Activated CD8-positive, alpha-beta memory T cell treated with anti-CD3 and anti-CD28 coated beads, Interleukin-2, amount 50 U/mL, for 24 hours (primary cell): ENCODE measurements around the gene PWP2.
"Not testable (repeated sequence)": the region's sequence is repeated elsewhere in the genome, so short reads cannot be mapped to it uniquely, and the experiment has no call there.

ENCODE experiments used
- DNase-seq: peaks from one replicate; pipeline ENCODE4 v3.0.0-alpha.2; 2020; ENCODE audit errors: extremely low read depth

The PWP2 gene

DNA sequence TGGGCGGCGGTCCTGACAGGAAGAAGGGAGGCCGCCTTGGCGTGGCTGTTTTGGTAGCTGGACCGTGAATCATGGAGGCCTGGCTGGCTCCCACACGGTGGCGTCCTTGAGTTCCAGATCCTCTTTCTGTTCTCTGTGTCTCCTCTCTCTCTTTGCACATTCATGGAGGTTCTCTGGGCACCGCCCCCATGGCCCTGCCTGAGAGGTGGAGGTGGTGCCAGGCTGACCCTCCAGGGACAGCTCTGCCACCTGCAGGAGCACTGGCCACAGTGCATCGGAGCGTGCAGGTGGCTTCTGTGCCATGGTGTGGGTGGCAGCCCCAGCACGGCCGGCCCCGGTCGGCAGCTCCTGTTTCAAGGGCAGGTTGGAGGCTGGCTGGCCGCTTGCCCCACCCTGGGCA lies 30.8 kb downstream of the PWP2 start:
- not testable (repeated sequence) for DNase-seq

DNA sequence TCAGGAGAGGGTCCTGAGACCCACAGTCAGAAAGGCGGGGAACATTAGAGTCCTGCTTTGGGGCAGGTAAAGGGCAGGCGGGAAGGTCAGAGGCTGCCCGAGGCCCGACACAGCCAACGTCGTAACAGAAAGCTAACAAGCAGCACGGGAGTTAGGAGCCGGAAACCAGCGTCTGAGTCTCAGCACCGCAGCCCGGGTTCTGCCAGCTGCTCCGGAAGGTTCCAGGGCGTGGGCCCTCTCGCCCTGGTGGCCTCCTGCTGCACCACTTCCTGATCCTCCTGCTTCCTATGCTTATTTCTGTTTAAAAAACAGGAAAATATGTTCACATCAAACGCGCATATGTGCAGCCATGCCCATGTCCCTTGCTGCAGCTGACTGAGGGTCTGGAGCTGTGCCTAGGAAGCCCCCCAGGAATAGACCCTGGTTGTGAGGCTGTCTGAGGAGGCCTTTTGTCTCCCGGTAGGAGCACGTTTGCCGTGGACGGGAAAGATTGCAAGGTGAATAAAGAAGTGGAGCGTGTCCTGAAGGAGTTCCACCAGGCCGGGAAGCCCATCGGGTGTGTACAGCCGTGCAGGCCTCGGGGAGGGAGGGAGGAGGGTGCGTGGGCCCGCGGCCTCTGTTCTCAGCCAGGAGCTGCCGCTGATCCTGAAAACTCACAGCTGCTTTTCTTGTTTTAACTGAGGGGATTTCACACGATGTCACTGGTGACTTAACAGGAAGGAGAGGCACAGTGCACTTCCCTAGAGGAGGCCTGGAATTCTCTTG lies 32.8 kb downstream of the PWP2 start:
- not testable (repeated sequence) for DNase-seq

DNA sequence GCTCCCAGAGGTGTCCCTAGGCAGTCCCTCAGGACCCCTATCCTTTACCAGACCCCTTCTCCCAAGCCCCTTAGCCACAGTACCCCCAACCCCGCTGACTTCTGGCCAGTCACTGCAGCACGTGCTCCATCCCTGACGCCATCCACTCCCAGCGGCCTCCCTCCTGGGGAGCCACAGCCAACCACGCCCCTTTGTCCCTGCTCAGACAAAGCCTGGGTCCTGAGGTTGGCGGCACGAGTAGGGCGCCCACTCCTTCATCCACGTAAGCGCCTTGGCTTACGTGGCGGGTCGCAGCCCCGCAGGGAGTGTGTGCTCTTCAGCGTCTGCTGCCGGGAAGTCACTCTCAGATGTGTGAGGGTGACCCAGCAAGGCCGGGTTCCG lies 33.3 kb downstream of the PWP2 start:
- not testable (repeated sequence) for DNase-seq

DNA sequence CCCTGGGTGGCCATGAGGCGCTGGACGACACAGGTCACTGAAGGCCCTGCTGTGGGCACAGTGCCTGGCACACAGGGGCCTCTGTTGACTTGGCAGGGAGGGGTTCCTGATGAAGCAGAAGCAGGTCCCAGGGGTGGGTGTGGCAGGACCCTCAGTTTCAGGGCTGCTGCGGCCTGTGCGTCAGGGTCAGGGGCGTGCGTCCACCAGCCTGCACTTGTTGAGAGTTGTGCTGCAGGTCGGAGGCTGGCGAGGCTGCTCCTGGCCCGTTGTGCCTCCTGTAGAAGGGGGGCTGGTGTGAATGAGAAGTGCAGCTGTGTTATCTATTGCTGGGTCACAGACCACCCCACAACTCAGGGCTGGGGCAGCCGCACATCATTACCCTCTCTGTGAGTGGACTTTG lies 35.3 kb downstream of the PWP2 start:
- DNase-seq: not testable (repeated sequence)

DNA sequence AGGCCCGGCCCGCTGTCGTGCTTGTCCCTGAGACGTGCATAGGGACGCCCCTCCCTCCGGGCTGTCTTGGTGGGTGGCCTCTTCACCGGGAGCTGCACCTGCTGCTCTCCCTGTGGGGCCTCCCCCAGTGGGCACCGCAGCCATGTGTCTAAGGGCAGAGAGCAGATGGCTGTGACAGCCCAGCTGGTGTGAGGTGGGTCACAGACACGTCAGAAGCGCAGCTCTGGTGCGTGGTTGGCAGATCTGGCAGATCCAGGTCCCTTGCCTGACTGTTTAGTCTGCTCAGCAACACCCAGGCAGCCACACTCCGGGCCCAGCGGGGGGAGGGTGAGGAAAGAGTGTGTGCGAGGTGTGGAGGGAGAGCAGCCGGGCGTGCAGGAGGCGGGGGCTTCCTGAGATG lies 36.2 kb downstream of the PWP2 start:
- DNase-seq: not testable (repeated sequence)

DNA sequence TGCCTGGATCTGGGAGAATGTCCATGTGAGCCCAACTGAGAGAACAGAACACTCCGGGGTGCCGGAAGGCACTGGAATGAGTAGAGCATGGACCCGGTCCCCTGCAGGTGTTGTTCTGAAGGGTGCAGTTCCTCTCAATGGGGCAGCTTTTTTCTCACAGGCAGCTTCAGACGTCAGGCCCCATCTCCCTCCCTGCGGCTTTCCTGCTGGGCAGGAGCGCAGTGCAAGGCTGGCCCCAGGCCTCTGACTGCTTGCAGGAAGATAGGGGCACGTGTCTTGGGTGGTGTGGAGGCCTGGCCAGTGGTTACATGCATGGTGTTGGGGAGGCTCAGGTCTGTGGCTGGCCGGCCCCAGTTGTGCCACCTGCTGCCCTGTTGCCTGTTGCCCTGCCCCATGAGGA lies 36.8 kb downstream of the PWP2 start:
- DNase-seq: not testable (repeated sequence)

DNA sequence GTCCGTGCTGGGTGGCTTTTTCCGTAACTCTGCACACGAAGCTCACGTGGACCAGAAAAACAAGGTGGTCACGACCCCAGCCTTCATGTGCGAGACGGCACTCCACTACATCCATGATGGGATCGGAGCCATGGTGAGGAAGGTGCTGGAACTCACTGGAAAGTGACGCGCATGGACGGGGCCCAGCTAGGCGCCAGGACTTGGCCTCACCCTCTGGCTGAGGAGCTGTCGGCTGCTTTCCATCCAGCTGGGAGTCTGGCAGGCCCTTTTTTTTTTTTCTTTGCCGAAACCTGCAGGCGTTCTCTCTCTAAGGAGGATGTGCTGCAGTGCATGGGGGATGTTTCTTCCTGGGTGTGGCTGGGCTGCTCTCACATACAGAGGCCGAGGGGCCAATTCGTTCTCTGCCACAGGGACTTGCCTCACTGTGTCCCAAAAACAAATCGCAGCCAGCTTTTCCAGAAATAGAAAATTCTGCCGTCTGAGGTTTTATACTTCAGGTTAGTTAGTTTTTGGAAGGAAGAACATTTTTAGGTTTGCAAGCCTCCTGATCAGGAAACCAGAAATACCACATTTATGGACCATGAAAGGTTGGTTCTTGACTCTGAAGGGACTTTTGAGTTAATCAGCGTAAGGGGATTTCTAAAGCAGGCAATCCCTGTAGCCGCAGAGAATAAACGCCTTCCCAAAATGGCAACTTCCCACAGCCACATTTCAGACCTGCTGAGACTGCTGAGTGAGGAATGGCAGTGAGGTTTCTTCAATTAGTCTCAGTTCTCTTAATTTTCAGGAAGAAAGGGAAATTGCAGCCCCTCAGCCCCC lies 37.8 kb downstream of the PWP2 start:
- DNase-seq: not testable (repeated sequence)

DNA sequence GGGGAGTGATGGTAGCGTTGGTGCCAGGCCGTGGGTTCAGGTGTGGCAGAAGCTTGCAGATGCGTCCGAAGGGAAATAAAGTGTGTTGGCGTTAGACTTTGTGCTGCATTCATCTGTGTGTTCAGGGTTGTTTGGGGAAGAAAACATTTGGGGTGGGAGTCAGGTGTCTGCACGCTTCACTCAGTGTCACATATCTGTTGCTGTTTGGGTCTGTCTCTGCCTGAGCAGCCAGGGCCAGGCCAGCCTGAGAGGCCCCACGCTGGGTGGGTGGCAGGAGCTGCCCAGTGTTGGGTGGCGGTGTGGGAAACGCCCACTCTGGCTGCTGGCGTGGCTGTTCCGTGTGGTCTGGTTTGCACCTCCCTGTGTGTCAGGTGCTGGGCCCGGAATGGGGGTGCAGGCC lies 38.4 kb downstream of the PWP2 start:
- not testable (repeated sequence) for DNase-seq

DNA sequence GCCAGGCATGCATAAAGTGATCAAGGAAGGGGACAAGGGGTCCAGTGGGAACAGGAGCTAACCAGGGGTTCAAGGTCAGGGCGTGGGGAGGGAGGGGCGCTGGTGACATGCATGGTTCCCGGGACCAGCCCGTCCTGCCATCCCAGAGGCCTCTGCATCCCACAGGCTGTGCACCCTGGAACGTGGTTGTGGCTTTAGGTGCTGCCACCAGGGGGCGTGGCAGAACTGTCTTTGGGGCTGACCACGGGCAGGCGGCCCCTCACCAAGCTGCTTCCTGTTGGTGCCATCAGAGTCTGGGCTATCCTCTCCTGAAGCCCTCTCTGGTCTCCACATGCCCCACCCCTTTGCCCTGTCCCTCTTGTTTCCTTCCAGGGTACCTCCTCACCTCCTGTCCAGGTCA lies 39.9 kb downstream of the PWP2 start:
- DNase-seq: not testable (repeated sequence)

DNA sequence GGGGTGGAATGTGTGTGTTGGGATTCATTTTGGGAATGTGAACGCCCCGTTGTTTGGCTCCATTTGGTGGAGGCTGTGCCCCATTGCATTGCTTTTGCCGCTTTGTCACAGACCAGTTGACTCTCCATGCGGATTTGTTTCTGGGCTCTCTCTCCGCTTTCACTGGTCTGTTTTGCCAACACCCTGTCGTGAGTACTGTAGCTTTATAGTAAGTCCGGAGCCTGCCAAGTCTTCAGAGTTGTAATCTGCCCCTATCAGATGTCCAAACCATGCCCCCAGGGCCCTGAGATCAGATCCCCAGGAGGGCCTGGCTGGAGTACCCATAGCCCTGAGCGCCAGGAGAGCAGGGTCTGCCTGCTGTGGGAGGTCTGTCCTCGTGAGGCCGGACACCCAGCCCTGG lies 43.1 kb downstream of the PWP2 start:
- not testable (repeated sequence) for DNase-seq

DNA sequence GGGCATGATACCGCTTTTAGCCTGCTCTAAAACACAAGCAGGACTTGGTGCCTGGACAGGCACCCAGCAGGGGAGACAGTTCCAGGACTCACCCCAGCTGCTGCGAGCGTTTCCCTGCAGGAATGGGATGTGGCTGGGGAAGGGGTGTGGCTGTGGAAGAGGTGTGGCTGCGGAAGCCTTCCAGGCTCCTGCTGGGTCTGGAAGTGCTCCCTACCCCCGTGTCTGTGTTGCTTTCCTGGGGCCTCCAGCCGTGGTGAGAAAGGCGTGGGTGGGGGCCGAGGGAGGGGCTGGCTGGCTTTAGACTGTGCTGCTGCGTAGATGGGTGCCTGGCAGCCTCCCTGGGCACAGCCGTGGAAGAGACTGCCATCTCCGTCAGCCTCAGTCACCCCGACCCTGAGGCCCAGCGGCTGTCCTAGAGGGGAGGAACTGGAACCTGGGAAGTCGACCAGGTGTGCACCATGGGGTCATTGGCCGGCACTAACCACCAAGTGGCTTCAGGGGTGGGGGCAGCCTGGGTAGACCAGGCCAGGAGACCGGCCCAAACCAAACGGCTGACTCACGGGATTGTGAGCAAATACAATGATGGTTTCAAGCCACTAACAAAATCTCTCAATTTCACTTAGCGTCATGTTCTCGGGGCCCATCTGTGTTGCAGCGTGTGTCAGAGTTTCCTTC lies 46.2 kb downstream of the PWP2 start:
- not testable (repeated sequence) for DNase-seq

DNA sequence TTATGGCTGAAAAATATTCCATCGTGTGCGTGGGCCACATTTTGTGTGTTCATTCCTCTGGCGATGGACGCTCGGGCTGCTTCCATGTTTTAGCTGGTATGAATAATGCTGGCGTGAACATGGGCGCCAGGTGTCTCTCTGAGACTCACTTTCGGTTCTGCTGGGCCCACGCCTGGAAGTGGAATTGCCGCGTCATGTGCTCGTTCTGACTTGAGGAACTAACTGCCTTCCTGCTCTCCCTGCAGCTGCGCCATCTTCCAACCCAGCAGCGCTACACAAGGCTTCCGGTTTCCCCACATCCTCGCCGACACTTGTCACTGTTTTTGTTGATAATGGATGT lies 46.7 kb downstream of the PWP2 start:
- DNase-seq: peak; percentile 23

DNA sequence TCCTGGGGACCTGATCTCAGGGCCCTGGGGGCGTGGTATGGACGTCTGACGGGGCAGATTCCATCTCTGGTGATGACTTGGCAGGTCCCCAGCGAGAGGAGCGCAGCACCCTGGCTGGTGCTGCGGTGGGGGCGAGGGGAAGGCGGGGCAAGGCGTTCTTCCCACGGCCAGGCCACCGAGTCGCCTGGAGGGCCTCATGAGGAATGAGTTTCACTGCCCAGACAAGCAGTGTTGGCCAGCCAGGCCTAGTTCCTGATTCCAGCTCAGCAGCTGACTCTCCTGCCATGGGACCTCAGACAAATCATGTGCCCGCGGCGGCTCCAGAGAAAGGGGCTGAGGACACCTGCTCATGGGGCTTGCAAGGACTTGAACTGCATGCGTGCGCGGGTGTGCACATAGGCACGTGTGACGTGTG lies 47.6 kb downstream of the PWP2 start:
- DNase-seq: not testable (repeated sequence)

DNA sequence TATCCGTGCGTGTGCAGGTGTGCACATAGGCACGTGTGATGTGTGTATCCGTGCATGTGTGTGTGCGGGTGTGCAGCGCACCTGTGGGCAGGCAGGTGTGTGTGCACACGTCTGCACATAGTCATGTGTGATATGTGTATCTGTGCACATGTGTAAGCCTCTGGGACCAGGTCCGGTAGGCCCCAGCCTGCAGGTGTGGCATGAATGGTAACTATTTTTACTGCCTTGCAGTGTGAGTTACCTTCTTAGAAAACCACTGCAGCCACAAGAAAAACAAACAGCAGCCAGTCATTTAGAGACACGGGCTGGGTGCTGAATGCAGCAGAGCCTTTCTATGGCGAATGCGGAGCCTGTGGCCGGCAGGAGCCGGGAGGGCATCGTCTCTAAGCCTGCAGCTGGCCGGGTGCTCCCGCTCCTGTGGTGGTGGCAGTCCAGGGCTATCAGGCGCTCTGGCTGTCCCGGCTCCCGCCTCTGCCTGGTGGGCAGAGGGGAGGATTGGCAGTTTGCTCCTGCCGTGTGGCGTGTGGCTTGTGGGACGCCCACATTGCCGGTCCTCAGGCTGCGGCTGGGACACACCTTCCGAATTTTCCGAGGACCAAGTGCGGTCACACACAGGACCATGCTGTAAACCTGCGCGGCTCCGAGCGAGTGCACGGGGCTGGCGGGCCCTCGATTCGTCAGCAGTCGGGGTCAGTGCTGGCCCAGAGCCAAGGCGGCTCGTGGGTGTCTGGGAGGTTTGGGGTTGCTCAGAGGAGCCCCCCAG lies 48.2 kb downstream of the PWP2 start:
- not testable (repeated sequence) for DNase-seq

DNA sequence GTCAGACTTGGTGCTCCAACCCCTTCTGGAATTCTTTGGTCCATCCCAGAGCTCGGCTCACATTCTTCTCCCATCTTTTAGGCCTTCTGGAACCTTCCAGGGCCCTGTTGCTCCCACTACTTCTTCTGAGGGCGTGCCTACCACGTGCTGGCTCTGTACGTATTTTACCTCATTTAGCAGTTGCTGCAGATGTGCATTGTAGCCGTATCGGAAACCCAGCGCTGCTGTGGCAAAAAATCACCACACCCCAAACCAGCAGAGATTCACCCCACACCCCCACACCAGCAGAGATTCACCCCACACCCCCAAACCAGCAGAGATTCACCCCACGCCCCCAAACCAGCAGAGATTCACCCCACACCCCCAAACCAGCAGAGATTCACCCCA lies 48.8 kb downstream of the PWP2 start:
- DNase-seq: not testable (repeated sequence)

DNA sequence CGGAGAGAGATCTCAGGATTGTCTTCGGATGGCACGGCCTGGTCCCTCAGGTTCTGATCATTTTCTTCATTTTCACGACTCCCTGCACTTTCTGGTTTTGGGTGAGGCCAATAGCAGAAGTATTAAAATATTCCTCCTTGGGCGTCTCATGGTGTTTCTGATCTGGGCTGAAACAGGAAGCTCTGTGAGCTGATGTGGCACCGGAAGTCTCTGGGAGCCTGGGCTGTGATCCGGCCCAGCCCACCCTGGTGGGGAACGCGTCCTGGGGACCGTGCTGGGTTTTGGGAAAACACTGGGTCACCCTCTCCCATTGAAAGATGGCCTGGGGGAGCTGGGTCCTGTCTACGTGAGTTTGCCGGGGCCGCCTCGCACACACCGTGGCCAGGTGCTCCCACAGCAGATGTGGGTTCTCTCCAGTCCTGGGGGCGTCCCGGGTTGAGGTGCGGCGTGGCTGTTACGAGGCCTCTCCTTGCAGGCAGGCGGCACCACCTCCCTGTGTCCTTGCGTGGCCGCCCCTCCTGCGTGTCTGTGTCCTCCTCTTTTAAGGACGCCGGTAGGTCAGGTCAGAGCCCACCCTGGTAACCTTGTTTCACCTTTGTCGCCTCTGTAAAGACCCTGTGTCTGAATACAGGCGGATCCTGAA lies 50.4 kb downstream of the PWP2 start:
- DNase-seq: not testable (repeated sequence)

DNA sequence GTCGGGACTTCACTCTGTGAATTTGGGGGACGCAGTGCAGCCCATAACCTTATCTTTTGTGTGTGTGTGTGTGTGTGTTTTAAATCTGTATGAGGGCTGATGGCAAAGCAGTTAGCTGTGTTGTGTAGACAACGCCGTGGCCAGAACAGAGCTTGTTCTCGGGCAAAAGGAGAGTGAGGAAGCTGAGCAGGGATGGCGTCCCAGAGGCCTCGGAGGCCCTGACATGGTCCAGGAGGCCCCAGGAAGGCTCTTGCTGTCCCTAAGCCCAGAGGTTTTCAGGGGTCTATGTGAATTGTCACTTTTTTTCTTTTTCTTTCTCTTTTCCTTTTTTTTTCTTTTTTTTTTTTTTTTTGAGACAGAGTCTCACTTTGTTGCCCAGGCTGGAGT lies 50.9 kb downstream of the PWP2 start:
- not testable (repeated sequence) for DNase-seq

DNA sequence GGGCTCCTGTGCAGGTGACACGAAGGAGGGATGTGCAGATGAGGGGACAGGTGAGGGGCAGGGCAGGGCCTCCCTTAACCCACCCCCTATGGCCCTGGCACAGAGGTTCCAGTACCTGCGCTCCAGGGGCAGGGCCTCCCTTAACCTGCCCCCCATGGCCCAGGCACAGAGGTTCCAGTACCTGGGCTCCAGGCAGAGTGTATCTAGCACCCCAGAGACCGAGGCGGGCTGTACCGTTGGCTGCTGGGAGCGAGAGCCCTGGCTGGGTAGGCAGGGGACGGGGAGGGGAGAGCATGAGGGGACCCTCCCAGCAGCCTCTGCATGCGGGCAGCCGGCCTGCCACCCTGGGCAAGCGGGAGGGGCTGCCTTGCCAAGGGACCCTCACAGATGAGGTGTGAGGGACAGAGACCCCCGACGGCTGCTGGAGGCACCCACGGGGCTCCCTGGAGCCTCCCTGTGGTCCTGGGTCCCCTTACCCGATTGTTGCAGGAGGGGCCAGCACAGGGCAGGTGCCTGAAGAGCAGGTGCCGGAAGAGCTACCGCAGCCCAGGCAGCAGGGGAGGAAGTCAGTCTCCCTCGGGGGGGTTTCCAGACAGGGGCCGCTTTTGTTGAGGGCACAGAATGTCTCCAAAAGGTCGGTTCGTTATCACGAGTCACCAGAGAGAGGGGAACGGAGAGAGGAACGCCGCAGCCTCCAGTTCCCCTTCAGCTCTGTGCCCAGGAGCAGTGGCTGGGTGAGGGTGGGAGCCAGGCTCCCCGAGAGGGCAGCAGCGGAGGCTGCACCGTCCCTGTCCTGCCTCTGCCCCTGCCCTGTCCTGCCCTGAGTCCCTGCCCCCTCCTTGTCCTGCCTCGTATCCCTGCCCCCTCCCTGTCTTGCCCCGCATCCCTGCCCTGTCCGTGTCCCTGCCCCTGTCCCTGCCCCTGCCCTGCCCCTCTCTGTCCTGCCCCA lies 52.4 kb downstream of the PWP2 start:
- not testable (repeated sequence) for DNase-seq

DNA sequence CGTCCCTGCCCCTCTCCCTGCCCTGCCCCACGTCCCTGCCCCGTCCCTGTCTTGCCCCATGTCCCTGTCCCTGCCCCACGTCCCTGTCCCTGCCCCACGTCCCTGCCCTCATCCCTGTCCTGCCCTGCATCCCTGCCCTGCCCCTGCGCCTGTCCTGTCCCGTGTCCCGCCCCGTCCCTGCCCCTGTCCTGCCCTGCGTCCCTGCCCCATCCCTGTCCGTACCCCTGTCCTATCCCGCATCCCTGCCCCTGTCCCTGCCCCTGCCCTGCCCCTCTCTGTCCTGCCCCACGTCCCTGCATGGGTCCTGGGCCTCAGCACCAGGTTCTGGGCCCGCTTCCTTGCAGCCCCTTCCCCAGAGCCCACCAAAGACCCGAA lies 53.1 kb downstream of the PWP2 start:
- not testable (repeated sequence) for DNase-seq

DNA sequence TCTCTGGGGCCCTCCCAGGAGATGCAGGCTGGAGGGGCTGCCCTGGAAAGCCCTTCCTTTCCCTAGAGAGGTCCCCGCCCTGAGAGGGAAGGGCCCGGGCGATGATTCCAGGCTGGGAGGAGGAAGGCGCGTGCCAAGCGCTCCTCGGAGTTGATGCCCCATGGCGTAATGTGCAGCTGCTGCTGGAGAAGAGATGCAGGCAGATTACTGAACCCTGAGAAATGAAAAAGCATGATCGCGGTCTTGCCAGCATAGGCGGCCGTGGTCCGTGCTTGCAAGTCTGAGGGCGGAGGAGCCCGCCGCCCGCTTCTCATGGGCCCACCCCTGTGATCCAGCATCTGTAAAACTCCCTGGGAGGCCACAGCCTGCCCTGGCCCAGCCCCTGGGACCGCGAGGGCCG lies 53.6 kb downstream of the PWP2 start:
- not testable (repeated sequence) for DNase-seq
